ENCODE data around the gene ANKRD30BL.
"Not testable (repeated sequence)": the region's sequence is repeated elsewhere in the genome, so short reads cannot be mapped to it uniquely, and the experiment has no call there.

The ANKRD30BL gene

GRCh38 chr2:132161161-132162124 lies at the start of gene ANKRD30BL:
ANKRD30BL (minus strand) TSS chr2:132161952; CDS start chr2:132161705, 247 bp downstream.
- DNase-seq: not testable (repeated sequence)

GRCh38 chr2:132202866-132203265 lies 41.1 kb upstream of the ANKRD30BL start:
- DNase-seq: not testable (repeated sequence)

DNA sequence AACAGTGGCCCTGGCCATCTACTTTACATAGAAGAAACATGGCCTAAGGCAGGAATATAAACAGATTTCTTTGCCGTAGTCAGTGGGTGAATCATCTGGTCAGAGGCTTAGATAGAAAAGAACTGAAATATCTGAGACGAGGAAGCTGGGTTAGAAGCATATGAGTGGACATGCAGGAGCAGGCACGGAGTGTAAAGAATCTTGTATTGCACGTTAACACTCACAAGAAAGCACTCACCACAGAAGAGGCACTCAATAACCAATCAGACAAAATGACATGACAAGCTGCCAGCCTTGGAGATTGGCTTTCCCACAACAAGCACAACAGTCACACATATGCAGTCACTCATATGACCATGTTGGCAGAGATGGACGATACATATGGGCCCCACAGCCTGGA lies 31.1 kb upstream of the ANKRD30BL start:
- not testable (repeated sequence) for DNase-seq

DNA sequence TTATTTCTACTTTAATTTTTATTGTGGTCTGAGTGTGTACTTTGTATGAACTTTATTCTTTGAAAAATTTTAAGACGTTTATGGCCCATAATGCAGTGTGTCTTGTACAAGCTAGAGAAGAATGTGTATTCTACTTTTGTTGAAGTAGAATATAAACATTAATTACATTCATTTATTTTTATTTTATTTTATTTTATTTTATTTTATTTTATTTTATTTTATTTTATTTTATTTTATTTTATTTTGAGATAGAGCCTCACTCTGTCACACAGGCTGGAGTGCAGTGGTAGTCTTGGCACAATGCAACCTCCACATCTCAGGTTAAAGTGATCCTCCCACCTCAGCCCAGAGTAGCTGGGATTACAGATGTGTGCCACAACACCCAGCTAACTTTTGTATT lies 5.3 kb upstream of the ANKRD30BL start:
- not testable (repeated sequence) for DNase-seq

DNA sequence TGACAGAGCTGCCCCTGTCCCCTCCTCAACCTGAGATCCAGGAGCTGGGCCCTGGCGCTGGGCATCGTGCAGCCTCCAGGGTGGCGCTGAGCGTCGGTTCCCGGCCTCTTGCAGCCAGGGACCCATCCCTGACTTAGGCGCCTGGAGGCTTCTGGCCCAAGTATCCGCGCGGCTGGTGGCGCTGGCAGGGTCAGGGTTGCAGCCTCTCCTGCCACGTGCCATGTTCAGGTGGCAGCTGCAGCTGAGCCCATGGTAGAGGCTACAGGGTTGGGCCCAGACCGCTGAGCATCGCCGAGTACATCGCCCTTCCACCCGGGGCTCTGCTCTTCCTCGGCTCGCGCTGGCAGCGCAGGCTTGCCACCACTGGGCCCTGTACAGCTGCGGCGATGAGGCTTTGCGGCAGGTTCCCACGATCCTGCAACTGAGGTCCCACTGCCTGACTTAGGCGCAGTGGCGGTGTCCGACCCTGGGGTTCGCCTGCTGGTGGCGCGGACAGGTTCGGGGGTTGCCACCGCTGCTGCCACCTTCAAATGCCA lies 441 bp upstream of the ANKRD30BL start:
- not testable (repeated sequence) for DNase-seq

DNA sequence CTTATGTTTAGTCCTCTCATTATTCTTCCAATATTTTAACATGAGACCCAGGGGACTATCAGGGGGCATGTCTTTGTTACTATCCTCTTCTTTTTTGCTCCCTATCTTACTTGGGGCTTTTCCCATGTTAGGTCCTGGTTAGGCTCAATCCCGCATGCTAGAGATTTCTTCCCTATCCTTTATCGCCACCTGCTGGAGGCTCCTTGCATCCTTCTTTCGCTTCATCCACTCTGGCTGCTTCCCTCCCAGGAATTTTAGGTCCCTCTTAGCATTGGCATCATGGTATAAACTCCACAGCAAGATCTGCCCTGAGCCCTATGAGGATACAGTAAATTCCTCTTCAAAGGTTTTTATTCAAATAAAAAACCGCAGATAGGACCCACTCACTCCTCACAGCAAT lies 15.0 kb downstream of the ANKRD30BL start:
- not testable (repeated sequence) for DNase-seq
